ENCODE results near the gene COPZ1. TPM values are rescaled to one million over a fixed set of nuclear protein-coding genes. Genes with fewer than 3 reads are reported as not detected.
A peak's percentile ranks its signal among the peaks of the same experiment; 100 is the strongest.

Gene COPZ1
- polyA plus RNA-seq, 4 donors = 114 to 211 (median 138) TPM

GRCh38 chr12:54337854-54338650, 13.1 kb downstream of the COPZ1 start:
- H3K36me3 ChIP-seq (ENCODE audit: control insufficient read depth in 3 of 3, insufficient read depth in 2 of 3, low read depth in 1 of 3, low read length in 3 of 3) = peaks cover 6 to 46% (median 12%) of the 10 kb centered on the region in 3 donors
- H3K27me3 ChIP-seq (ENCODE audit: control insufficient read depth in 3 of 3, insufficient read depth in 3 of 3, low read length in 3 of 3) = no peaks in the 10 kb centered on the region
- DNase-seq (no peak), FAIRE-seq (no peak)
- H3K4me1 ChIP-seq (ENCODE audit: control insufficient read depth in 3 of 3, insufficient read depth in 2 of 3, low read depth in 1 of 3, low read length in 2 of 3) = peaks cover 0 to 25% (median 6%) of the 10 kb centered on the region in 3 donors
- H3K9me3 ChIP-seq (ENCODE audit: control insufficient read depth in 2 of 2, insufficient read depth in 1 of 2, low read depth in 1 of 2, low read length in 1 of 2) = no peaks in the 10 kb centered on the region
- peak overlapping the region in 2 of 3 donors; percentile 17 to 66 for H3K27ac ChIP-seq (ENCODE audit: low read depth in 1 of 3, low read length in 2 of 3)
- H3K4me3 ChIP-seq (ENCODE audit: low read depth in 1 of 3, low read length in 3 of 3) = no peak overlapping the region
- WGBS, 3 donors = 53 to 64% (median 62%) methylated on average over 3 of the region's 3 CpGs

DNA sequence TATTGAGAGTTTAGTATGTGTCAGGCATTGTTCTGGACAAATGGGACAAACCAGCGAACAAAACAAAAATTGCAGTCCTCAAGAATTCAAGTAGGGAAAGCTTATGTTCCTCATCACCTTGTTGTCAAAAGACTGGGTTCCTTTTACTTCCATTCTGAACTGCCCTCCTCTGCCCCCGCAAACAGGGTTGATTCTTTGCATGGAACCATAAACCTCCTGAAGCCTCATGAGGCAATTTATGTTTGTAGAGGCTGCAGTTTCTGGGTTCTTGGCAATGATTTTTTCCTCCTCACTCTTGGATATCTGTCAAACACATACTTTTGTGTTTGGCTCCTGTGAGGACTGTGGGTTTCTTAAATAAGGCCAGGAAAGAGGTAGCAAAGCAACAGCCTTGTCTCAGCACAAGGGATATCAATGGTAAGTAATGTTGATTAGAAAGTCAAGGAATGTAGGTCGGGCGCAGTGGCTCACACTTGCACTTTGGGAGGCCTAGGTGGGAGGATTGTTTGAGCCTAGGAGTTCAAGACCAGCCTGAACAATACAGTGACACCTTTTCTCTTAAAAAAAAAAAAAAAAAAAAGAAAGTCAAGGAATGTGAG, 13.9 kb downstream of the COPZ1 start:
- H3K4me1 ChIP-seq (ENCODE audit: control insufficient read depth in 3 of 3, insufficient read depth in 2 of 3, low read depth in 1 of 3, low read length in 2 of 3) = peaks cover 0 to 25% (median 6%) of the 10 kb centered on the region in 3 donors
- 88 to 95% (median 94%) methylated on average over 4 of the region's 4 CpGs for WGBS, 3 donors
- FAIRE-seq (no peak), DNase-seq (no peak)
- H3K36me3 ChIP-seq (ENCODE audit: control insufficient read depth in 3 of 3, insufficient read depth in 2 of 3, low read depth in 1 of 3, low read length in 3 of 3) = peaks cover 9 to 48% (median 12%) of the 10 kb centered on the region in 3 donors
- no peaks in the 10 kb centered on the region for H3K27me3 ChIP-seq (ENCODE audit: control insufficient read depth in 3 of 3, insufficient read depth in 3 of 3, low read length in 3 of 3)
- no peaks in the 10 kb centered on the region for H3K9me3 ChIP-seq (ENCODE audit: control insufficient read depth in 2 of 2, insufficient read depth in 1 of 2, low read depth in 1 of 2, low read length in 1 of 2)
- H3K27ac ChIP-seq (ENCODE audit: low read depth in 1 of 3, low read length in 2 of 3) = no peak overlapping the region
- no peak overlapping the region for H3K4me3 ChIP-seq (ENCODE audit: low read depth in 1 of 3, low read length in 3 of 3)

DNA sequence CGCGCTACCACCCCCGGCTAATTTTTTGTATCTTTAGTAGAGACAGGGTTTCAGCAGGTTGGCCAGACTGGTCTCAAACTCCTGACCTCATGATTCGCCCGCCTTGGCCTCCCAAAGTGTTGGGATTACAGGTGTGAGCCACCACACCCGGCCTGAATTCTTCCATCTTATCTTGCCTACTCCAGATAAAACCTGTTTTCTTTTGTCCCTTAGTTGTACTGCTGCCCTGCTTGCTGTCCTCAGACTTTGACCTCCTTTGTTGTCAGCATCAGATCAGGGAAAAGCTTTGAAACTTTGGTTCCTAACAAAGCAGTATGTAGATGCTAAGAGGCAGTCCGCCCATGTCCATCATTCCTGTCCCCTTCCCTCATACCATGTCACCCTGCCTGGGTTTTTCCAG, 15.9 kb downstream of the COPZ1 start:
- Histone ChIP-seq H3K27ac (ENCODE audit: low read depth in 1 of 3, low read length in 2 of 3) (no peak overlapping the region), H3K9me3 (ENCODE audit: control insufficient read depth in 2 of 2, insufficient read depth in 1 of 2, low read depth in 1 of 2, low read length in 1 of 2) (no peaks in the 10 kb centered on the region), H3K27me3 (ENCODE audit: control insufficient read depth in 3 of 3, insufficient read depth in 3 of 3, low read length in 3 of 3) (no peaks in the 10 kb centered on the region), H3K36me3 (ENCODE audit: control insufficient read depth in 3 of 3, insufficient read depth in 2 of 3, low read depth in 1 of 3, low read length in 3 of 3) (peaks cover 11 to 48% (median 14%) of the 10 kb centered on the region in 3 donors), H3K4me3 (ENCODE audit: low read depth in 1 of 3, low read length in 3 of 3) (no peak overlapping the region), H3K4me1 (ENCODE audit: control insufficient read depth in 3 of 3, insufficient read depth in 2 of 3, low read depth in 1 of 3, low read length in 2 of 3) (peaks cover 0 to 25% (median 6%) of the 10 kb centered on the region in 3 donors)
- DNase-seq (peak; percentile 36 to 63), FAIRE-seq (no peak)
- 68 to 84% (median 70%) methylated on average over 7 of the region's 7 CpGs for WGBS, 3 donors

GRCh38 chr12:54341378-54342300, 16.7 kb downstream of the COPZ1 start:
- 81 to 86% (median 81%) methylated on average over 9 of the region's 9 CpGs for WGBS, 3 donors
- no peak for FAIRE-seq
- Histone ChIP-seq H3K27ac (ENCODE audit: low read depth in 1 of 3, low read length in 2 of 3) (no peak overlapping the region), H3K9me3 (ENCODE audit: control insufficient read depth in 2 of 2, insufficient read depth in 1 of 2, low read depth in 1 of 2, low read length in 1 of 2) (no peaks in the 10 kb centered on the region), H3K4me3 (ENCODE audit: low read depth in 1 of 3, low read length in 3 of 3) (no peak overlapping the region), H3K4me1 (ENCODE audit: control insufficient read depth in 3 of 3, insufficient read depth in 2 of 3, low read depth in 1 of 3, low read length in 2 of 3) (peaks cover 0 to 25% (median 6%) of the 10 kb centered on the region in 3 donors), H3K36me3 (ENCODE audit: control insufficient read depth in 3 of 3, insufficient read depth in 2 of 3, low read depth in 1 of 3, low read length in 3 of 3) (peaks cover 11 to 50% (median 14%) of the 10 kb centered on the region in 3 donors), H3K27me3 (ENCODE audit: control insufficient read depth in 3 of 3, insufficient read depth in 3 of 3, low read length in 3 of 3) (no peaks in the 10 kb centered on the region)
- DNase-seq = no peak

GRCh38 chr12:54349036-54349435, 24.1 kb downstream of the COPZ1 start:
- FAIRE-seq = no peak
- Histone ChIP-seq H3K27ac (ENCODE audit: low read depth in 1 of 3, low read length in 2 of 3) (no peak overlapping the region), H3K4me3 (ENCODE audit: low read depth in 1 of 3, low read length in 3 of 3) (no peak overlapping the region), H3K36me3 (ENCODE audit: control insufficient read depth in 3 of 3, insufficient read depth in 2 of 3, low read depth in 1 of 3, low read length in 3 of 3) (peaks cover 14 to 60% (median 23%) of the 10 kb centered on the region in 3 donors), H3K9me3 (ENCODE audit: control insufficient read depth in 2 of 2, insufficient read depth in 1 of 2, low read depth in 1 of 2, low read length in 1 of 2) (no peaks in the 10 kb centered on the region), H3K27me3 (ENCODE audit: control insufficient read depth in 3 of 3, insufficient read depth in 3 of 3, low read length in 3 of 3) (no peaks in the 10 kb centered on the region), H3K4me1 (ENCODE audit: control insufficient read depth in 3 of 3, insufficient read depth in 2 of 3, low read depth in 1 of 3, low read length in 2 of 3) (peaks cover 0 to 25% (median 0%) of the 10 kb centered on the region in 3 donors)
- DNase-seq = no peak
- WGBS, 3 donors = 89 to 92% (median 91%) methylated on average over 4 of the region's 4 CpGs

DNA sequence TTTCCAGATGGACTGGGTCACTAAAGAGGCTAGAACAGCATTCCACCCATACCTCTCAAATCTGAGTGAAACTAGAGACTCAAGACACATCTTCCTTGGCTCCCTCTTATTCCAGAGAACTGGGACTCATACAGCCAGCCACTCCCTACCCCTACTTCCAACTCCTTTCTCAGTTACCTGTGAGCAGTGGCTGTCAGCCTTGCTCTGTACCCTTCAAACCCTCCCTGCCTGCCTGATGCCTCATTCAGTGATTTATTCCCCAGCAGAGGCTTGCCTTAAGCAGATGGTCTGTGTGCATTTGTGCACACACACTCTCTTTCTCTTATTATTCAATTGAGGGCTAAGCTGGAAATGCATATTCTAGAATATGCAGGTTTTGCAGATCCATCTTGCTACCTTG, 24.7 kb downstream of the COPZ1 start:
- peaks cover 0 to 25% (median 0%) of the 10 kb centered on the region in 3 donors for H3K4me1 ChIP-seq (ENCODE audit: control insufficient read depth in 3 of 3, insufficient read depth in 2 of 3, low read depth in 1 of 3, low read length in 2 of 3)
- DNase-seq (no peak), FAIRE-seq (no peak)
- H3K9me3 ChIP-seq (ENCODE audit: control insufficient read depth in 2 of 2, insufficient read depth in 1 of 2, low read depth in 1 of 2, low read length in 1 of 2) = no peaks in the 10 kb centered on the region
- H3K36me3 ChIP-seq (ENCODE audit: control insufficient read depth in 3 of 3, insufficient read depth in 2 of 3, low read depth in 1 of 3, low read length in 3 of 3) = peaks cover 14 to 56% (median 23%) of the 10 kb centered on the region in 3 donors
- H3K27me3 ChIP-seq (ENCODE audit: control insufficient read depth in 3 of 3, insufficient read depth in 3 of 3, low read length in 3 of 3) = no peaks in the 10 kb centered on the region
- no peak overlapping the region for H3K27ac ChIP-seq (ENCODE audit: low read depth in 1 of 3, low read length in 2 of 3)
- H3K4me3 ChIP-seq (ENCODE audit: low read depth in 1 of 3, low read length in 3 of 3) = no peak overlapping the region

- Histone ChIP-seq H3K4me3 (ENCODE audit: low read depth in 1 of 3, low read length in 3 of 3) (no peak overlapping the region), H3K4me1 (ENCODE audit: control insufficient read depth in 3 of 3, insufficient read depth in 2 of 3, low read depth in 1 of 3, low read length in 2 of 3) (peaks cover 0 to 30% (median 0%) of the 10 kb centered on the region in 3 donors), H3K36me3 (ENCODE audit: control insufficient read depth in 3 of 3, insufficient read depth in 2 of 3, low read depth in 1 of 3, low read length in 3 of 3) (peaks cover 12 to 48% (median 22%) of the 10 kb centered on the region in 3 donors), H3K27me3 (ENCODE audit: control insufficient read depth in 3 of 3, insufficient read depth in 3 of 3, low read length in 3 of 3) (no peaks in the 10 kb centered on the region), H3K9me3 (ENCODE audit: control insufficient read depth in 2 of 2, insufficient read depth in 1 of 2, low read depth in 1 of 2, low read length in 1 of 2) (no peaks in the 10 kb centered on the region), H3K27ac (ENCODE audit: low read depth in 1 of 3, low read length in 2 of 3) (no peak overlapping the region)
- DNase-seq (no peak), FAIRE-seq (no peak)
- 72 to 82% (median 80%) methylated on average over 3 of the region's 3 CpGs for WGBS, 3 donors
Measured at GRCh38 chr12:54350743-54351142, 25.8 kb downstream of the COPZ1 start.

DNA sequence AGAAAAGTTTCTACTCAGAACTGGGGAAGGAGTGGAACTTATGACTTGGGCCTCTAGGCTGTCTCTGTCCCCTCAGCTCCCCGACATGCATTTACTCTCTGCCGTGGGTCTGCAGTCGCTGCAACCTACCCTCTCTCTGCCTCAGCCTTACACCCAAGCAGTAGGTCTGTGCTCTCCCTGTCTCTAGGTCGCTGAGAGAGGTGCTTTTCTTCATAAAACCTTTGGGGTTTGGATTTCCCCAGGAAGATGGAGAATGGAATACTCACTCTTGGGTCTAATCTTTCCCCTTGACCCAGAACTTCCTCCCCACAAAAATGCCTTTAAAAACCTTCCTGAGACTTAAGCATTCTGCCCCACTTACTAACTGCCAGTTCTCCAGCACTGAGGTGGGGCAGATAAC, 26.4 kb downstream of the COPZ1 start:
- Histone ChIP-seq H3K27me3 (ENCODE audit: control insufficient read depth in 3 of 3, insufficient read depth in 3 of 3, low read length in 3 of 3) (no peaks in the 10 kb centered on the region), H3K4me1 (ENCODE audit: control insufficient read depth in 3 of 3, insufficient read depth in 2 of 3, low read depth in 1 of 3, low read length in 2 of 3) (peaks cover 0 to 30% (median 0%) of the 10 kb centered on the region in 3 donors), H3K36me3 (ENCODE audit: control insufficient read depth in 3 of 3, insufficient read depth in 2 of 3, low read depth in 1 of 3, low read length in 3 of 3) (peaks cover 12 to 45% (median 22%) of the 10 kb centered on the region in 3 donors), H3K27ac (ENCODE audit: low read depth in 1 of 3, low read length in 2 of 3) (peak overlapping the region in 1 of 3 donors; percentile 78), H3K4me3 (ENCODE audit: low read depth in 1 of 3, low read length in 3 of 3) (no peak overlapping the region), H3K9me3 (ENCODE audit: control insufficient read depth in 2 of 2, insufficient read depth in 1 of 2, low read depth in 1 of 2, low read length in 1 of 2) (no peaks in the 10 kb centered on the region)
- FAIRE-seq = no peak
- DNase-seq = no peak
- WGBS, 3 donors = 75 to 92% (median 81%) methylated on average over 4 of the region's 4 CpGs

All from small intestine (tissue), 7 donors.